BE2C (cell line): Measurements from ENCODE around the gene ESRRB.

Experiments used
- DNase-seq: peaks from one replicate; pipeline ENCODE4 v3.0.0-alpha.2; 2020
- H3K27me3 ChIP-seq: fragments of 250-450 bp; sonication (Bioruptor Pico); 2 replicates; pipeline ENCODE4 v1.5.1; 2020; ENCODE audit warnings: mild to moderate bottlenecking
- H3K36me3 ChIP-seq: fragments of 250-450 bp; sonication (Bioruptor Pico); 2 replicates; pipeline ENCODE4 v1.5.1; 2020; ENCODE audit warnings: mild to moderate bottlenecking
- H3K4me1 ChIP-seq: fragments of 250-450 bp; sonication (Bioruptor Pico); 2 replicates; pipeline ENCODE4 v1.5.1; 2020
- H3K4me3 ChIP-seq: 2 replicates; pipeline ENCODE4 v1.5.1; 2011; ENCODE audit warnings: low read depth, low read length
- H3K9me3 ChIP-seq: fragments of 250-450 bp; sonication (Bioruptor Pico); 2 replicates; pipeline ENCODE4 v1.5.1; 2020
- CTCF ChIP-seq: IDR thresholded peaks from 2 replicates; pipeline ENCODE4 v1.5.1; 2012; ENCODE audit warnings: mild to moderate bottlenecking, low read depth, low read length

ESRRB gene

GRCh38 chr14:76486251-76486743 is 110.4 kb downstream of the ESRRB start:
- DNase-seq = peak; percentile 93

GRCh38 chr14:76488551-76488950 is 112.6 kb downstream of the ESRRB start:
- Histone ChIP-seq H3K4me1 (peaks cover 40% of the 10 kb centered on the region), H3K9me3 (no peaks in the 10 kb centered on the region), H3K36me3 (no peaks in the 10 kb centered on the region), H3K4me3 (no peak overlapping the region), H3K27me3 (no peaks in the 10 kb centered on the region)
- no peak for DNase-seq
- TF ChIP-seq CTCF = no peak

More at GRCh38 chr14:76486251-76486743, 110.4 kb downstream of the ESRRB start:
- Histone ChIP-seq H3K4me3 (peak overlapping the region; percentile 8), H3K4me1 (peaks cover 40% of the 10 kb centered on the region), H3K36me3 (no peaks in the 10 kb centered on the region), H3K9me3 (no peaks in the 10 kb centered on the region), H3K27me3 (no peaks in the 10 kb centered on the region)
- TF ChIP-seq CTCF = no peak; the same call in 1 of the 2 replicates

- H3K9me3 ChIP-seq = no peaks in the 10 kb centered on the region
- no peak for DNase-seq
- H3K36me3 ChIP-seq = no peaks in the 10 kb centered on the region
- no peaks in the 10 kb centered on the region for H3K27me3 ChIP-seq
- H3K4me1 ChIP-seq = peaks cover 40% of the 10 kb centered on the region
- H3K4me3 ChIP-seq = no peak overlapping the region
- no peak for TF ChIP-seq CTCF
These were observed 113.7 kb downstream of the ESRRB start for GRCh38 chr14:76489667-76490066.

GRCh38 chr14:76490111-76490510 is 114.2 kb downstream of the ESRRB start:
- no peaks in the 10 kb centered on the region for H3K36me3 ChIP-seq
- DNase-seq = no peak
- no peaks in the 10 kb centered on the region for H3K9me3 ChIP-seq
- H3K4me1 ChIP-seq = peaks cover 40% of the 10 kb centered on the region
- no peak for TF ChIP-seq CTCF
- H3K27me3 ChIP-seq = no peaks in the 10 kb centered on the region
- H3K4me3 ChIP-seq = no peak overlapping the region

- Histone ChIP-seq H3K36me3 (no peaks in the 10 kb centered on the region), H3K4me1 (peaks cover 39% of the 10 kb centered on the region), H3K4me3 (no peak overlapping the region), H3K9me3 (no peaks in the 10 kb centered on the region), H3K27me3 (no peaks in the 10 kb centered on the region)
- DNase-seq = no peak
- no peak for TF ChIP-seq CTCF
These were observed 114.8 kb downstream of the ESRRB start for GRCh38 chr14:76490735-76491134.

- no peak overlapping the region for H3K4me3 ChIP-seq
- no peaks in the 10 kb centered on the region for H3K36me3 ChIP-seq
- DNase-seq = no peak
- H3K4me1 ChIP-seq = peaks cover 35% of the 10 kb centered on the region
- no peak for TF ChIP-seq CTCF
- H3K27me3 ChIP-seq = no peaks in the 10 kb centered on the region
- H3K9me3 ChIP-seq = no peaks in the 10 kb centered on the region
These were observed 115.4 kb downstream of the ESRRB start for GRCh38 chr14:76491172-76491930.
